GM12872 (cell line): ENCODE data around the gene ADAMTS17.

Source experiments
- TF ChIP-seq, protein P1 (sequence below): IDR thresholded peaks from 3 replicates; pipeline ENCODE4 v1.5.1; 2011; ENCODE audit warnings: low read depth, mild to moderate bottlenecking, low read length, moderate library complexity; ENCODE audit not compliant: insufficient read depth

ADAMTS17 gene

GRCh38 chr15:100308213-100308600 lies 33.6 kb downstream of the ADAMTS17 start:
- TF ChIP-seq, protein P1, sequence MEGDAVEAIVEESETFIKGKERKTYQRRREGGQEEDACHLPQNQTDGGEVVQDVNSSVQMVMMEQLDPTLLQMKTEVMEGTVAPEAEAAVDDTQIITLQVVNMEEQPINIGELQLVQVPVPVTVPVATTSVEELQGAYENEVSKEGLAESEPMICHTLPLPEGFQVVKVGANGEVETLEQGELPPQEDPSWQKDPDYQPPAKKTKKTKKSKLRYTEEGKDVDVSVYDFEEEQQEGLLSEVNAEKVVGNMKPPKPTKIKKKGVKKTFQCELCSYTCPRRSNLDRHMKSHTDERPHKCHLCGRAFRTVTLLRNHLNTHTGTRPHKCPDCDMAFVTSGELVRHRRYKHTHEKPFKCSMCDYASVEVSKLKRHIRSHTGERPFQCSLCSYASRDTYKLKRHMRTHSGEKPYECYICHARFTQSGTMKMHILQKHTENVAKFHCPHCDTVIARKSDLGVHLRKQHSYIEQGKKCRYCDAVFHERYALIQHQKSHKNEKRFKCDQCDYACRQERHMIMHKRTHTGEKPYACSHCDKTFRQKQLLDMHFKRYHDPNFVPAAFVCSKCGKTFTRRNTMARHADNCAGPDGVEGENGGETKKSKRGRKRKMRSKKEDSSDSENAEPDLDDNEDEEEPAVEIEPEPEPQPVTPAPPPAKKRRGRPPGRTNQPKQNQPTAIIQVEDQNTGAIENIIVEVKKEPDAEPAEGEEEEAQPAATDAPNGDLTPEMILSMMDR: no peak

GRCh38 chr15:100307241-100308212 lies 34.2 kb downstream of the ADAMTS17 start:
- TF ChIP-seq, protein P1: no peak

DNA sequence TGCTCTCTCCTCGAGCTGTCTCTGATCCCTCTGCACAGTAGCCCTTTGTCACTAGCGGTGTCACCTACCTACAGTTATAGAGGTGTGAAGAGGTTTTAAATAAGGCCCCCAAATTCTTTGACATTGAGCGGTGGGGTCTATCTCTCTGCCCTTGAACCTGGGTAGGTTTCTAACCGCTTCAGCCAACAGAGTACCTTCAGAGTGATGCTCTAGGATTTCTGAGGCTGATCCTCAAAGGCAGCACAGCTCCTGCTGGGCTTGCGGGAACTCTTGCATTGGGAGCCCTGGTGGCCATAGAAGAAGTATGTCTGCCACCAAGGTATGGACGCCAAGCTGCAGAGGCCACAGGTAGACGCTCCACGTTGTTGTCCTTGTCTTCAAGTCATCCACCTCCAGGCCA lies 35.7 kb downstream of the ADAMTS17 start:
- TF ChIP-seq, protein P1: no peak

DNA sequence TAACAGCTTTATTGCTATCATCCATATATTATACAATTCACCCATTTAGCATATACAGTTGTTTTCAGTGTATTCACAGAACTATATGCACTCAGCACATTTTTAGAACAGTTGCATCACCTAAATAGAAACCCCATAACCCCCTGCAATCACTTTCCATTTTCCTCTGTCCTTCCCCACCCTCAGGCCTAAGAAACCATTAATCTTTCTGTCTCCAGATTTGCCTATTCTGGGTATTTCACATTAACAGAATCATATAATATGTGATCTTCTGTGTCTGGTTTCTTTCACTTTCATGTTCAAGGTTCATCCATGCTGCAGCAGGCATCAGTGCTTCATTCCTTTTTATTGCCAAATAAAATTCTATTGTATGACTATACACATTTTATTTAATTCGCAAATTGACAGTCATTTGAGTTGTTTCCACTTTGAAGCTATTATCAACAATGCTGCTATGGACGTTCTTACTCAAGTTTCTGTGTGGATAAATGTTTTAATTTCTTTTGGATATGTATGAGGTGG lies 39.8 kb downstream of the ADAMTS17 start:
- TF ChIP-seq, protein P1: no peak

- TF ChIP-seq, protein P1: no peak
Measured at GRCh38 chr15:100298257-100298656, 43.5 kb downstream of the ADAMTS17 start.

GRCh38 chr15:100297812-100298211 lies 44.0 kb downstream of the ADAMTS17 start:
- TF ChIP-seq, protein P1: no peak

DNA sequence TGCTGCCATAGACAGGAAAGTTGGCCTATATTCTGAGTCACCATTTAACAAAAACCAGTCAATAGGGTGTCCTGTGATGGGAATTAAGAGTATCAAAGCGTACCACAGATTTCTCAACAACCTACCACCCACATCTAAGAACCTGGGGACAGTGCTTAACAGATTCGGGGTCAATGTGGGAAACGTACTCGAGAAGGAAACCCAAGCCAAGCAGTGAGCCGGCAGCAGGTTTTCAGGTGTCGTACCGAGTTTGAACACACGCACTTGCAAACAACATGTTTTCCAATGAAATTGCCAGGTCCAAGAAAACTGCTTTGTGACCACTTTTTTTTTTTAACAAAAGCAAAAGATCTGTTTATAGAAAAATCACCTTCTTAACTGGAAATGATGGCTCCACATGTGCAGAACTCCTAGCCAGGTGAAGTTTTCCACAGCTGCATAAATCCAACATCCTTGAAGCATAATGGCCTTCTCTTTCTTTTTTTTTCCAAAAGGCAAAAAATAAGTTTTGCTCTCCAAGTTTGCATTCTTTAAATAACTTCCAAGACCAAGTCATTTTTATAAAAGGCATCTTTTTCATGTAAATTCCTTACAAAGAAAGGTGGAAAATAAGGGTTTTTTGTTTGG lies 45.7 kb downstream of the ADAMTS17 start:
- TF ChIP-seq, protein P1: no peak
